ENCODE results near the gene ADAMTSL2. TPM values are rescaled to one million over a fixed set of nuclear protein-coding genes. Genes with fewer than 3 reads are reported as not detected.

Gene ADAMTSL2
- total RNA-seq, 1 donor from 2014 or later, result 0.65 TPM

- DNase-seq (ENCODE audit: extremely low spot score, unreplicated experiment), result no peak
- H3K4me3 Mint-ChIP-seq, result no peak overlapping the region
- no peaks in the 10 kb centered on the region for H3K9me3 Mint-ChIP-seq
- no peak overlapping the region for H3K27ac Mint-ChIP-seq
- no peaks in the 10 kb centered on the region for H3K36me3 Mint-ChIP-seq
- TF ChIP-seq CTCF (conservative IDR thresholded peaks at IDR 0.05), result no peak
- H3K4me1 Mint-ChIP-seq (ENCODE audit: unreplicated experiment), result no peaks in the 10 kb centered on the region
- H3K27me3 Mint-ChIP-seq, result peaks cover 77% of the 10 kb centered on the region
Observed at GRCh38 chr9:133615606-133616188, 81.2 kb downstream of the ADAMTSL2 start.

DNA sequence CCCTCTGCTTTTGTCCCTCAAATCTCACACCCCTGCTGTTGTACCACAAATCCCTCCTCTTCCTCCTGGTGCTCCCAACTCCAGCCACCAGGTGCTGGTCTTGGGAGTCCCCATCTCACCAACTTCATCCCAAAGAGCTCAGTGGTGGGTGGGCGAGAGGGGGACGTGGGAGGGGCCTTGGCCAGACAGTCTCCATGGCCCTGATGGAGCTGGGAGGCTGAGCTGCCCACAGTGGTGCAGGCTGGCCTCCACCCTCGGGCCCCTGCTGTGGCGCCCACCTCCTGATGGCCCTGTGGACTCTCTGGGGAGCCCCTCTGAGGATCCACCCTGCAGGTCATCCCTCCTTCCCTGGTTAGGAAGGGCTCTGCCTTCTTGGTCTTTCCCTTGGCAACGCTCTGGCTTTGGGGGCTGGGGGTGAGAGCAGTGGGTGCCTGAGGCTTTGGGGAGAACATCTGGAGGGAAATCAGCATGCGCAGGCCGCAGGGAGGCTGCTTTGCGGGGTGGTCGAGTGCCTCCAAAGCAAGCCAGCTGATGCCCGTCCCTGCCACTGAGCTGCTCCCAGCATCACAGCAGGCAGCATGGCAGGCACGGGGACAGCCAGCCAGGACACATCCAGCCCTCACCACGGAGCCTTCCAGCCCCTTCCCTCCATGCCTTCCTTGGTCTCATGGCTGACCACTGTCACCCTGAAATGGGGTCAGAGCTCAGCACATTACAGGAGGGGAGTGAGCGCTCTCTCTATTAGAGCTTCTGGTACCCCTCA lies 82.3 kb downstream of the ADAMTSL2 start:
- no peak for TF ChIP-seq CTCF (conservative IDR thresholded peaks at IDR 0.05)
- Mint-ChIP-seq H3K27ac (no peak overlapping the region), H3K27me3 (peaks cover 75% of the 10 kb centered on the region), H3K9me3 (no peaks in the 10 kb centered on the region), H3K4me1 (ENCODE audit: unreplicated experiment) (no peaks in the 10 kb centered on the region), H3K4me3 (no peak overlapping the region), H3K36me3 (no peaks in the 10 kb centered on the region)
- no peak for DNase-seq (ENCODE audit: extremely low spot score, unreplicated experiment)

DNA sequence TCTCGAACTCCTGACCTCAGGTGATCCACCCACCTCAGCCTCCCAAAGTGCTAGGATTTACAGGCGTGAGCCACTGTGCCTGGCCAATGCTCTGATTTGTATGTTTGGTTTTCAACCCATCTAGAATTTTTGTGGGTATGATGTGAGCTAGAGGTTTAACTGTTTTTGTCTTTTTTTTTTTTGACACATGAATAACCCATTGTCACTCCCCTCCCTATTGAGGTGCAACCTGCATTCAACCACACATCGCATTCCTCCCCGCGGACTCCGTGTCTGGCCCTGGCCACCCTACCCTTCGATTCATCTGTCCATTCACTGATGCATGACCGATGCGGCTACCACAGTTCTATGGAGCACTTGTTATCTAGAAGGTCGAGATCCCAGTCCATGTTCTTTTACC lies 84.2 kb downstream of the ADAMTSL2 start:
- Mint-ChIP-seq H3K9me3 (no peaks in the 10 kb centered on the region), H3K4me1 (ENCODE audit: unreplicated experiment) (no peaks in the 10 kb centered on the region), H3K27me3 (peaks cover 75% of the 10 kb centered on the region), H3K36me3 (no peaks in the 10 kb centered on the region), H3K4me3 (no peak overlapping the region), H3K27ac (no peak overlapping the region)
- DNase-seq (ENCODE audit: extremely low spot score, unreplicated experiment), result no peak
- no peak for TF ChIP-seq CTCF (conservative IDR thresholded peaks at IDR 0.05)

DNA sequence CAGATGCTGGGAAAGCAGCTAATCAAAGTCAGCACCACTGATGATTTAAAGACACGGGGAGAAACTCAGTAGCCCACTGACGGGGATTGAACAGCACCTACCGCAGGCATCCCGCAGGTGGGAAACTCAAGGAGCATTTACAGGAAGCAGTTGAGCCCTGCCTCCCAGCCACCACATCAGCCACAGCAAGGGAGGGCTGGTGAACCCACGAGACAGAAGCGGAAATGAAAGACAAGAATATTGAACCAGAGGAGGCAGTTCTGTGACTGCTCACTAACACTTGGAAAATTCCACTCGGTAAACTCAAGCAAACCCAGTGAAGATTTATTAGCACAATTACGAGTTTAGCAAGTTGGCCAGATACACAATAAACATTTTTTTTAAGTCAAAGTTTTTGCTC lies 85.3 kb downstream of the ADAMTSL2 start:
- DNase-seq (ENCODE audit: extremely low spot score, unreplicated experiment), result no peak
- Mint-ChIP-seq H3K27ac (no peak overlapping the region), H3K4me1 (ENCODE audit: unreplicated experiment) (no peaks in the 10 kb centered on the region), H3K9me3 (no peaks in the 10 kb centered on the region), H3K27me3 (peaks cover 68% of the 10 kb centered on the region), H3K36me3 (no peaks in the 10 kb centered on the region), H3K4me3 (no peak overlapping the region)
- no peak for TF ChIP-seq CTCF (conservative IDR thresholded peaks at IDR 0.05)

- H3K4me3 Mint-ChIP-seq, result no peak overlapping the region
- DNase-seq (ENCODE audit: extremely low spot score, unreplicated experiment), result no peak
- peaks cover 65% of the 10 kb centered on the region for H3K27me3 Mint-ChIP-seq
- no peaks in the 10 kb centered on the region for H3K36me3 Mint-ChIP-seq
- no peaks in the 10 kb centered on the region for H3K4me1 Mint-ChIP-seq (ENCODE audit: unreplicated experiment)
- H3K27ac Mint-ChIP-seq, result no peak overlapping the region
- peaks cover 9% of the 10 kb centered on the region for H3K9me3 Mint-ChIP-seq
- no peak for TF ChIP-seq CTCF (conservative IDR thresholded peaks at IDR 0.05)
Observed at GRCh38 chr9:133621725-133622267, 87.3 kb downstream of the ADAMTSL2 start.
